Stimulated activated CD8-positive, alpha-beta memory T cell treated with anti-CD3 and anti-CD28 coated beads, Interleukin-7, amount 100 ng/mL, for 48 hours (primary cell): ENCODE data around the gene BRD3.

Experiments used
- DNase-seq, 2 donors: peaks; one replicate each; pipeline ENCODE4 v3.0.0-alpha.2; 2020; ENCODE audit warnings: low read depth in 1 of 2; ENCODE audit errors: extremely low read depth in 1 of 2

BRD3 gene

DNA sequence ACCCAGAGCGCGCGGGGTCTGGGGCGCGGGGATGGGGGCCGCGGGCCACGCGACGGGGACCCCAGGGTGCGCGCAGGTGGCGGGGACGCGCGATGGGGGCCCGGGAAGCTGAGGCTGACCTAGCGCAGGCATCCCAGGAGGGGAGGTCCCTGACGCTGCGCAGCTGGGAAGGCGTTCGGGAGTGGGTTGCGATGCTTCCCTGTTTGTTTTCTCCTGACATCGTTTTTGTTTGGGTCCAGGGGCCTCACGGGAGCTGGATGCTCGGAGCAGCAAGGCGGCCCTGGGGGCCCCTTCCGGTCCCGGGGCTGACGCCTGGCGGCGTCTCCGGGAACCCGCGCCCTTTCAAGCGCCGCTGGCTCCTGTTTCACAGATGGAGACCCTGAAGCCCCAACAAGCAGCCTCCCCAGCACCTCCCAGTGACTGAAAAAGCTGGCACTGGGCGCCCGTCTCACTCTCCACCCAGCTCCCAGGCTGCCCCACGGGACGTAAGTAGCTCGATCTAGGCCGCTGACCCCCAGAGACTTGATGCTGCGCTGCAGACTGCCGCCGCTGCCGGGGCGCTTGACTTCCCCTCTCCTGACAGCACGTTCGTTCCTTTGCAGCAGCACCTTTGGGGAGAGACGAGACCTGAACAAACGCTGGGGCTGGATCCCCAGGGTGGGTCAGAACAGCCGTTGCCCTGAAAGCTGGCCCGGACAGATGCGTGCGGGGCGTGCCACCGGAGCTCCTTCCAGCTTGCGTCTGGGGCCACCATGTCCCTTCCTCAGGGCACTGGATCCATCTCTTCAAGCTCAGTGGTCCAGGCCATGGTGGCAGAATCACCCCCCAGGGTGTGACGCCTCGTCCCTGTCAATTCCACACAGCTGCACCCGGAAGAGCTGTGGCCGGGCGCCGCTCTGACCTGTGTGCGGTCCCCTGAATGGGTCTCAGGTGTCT lies 42.0 kb downstream of the BRD3 start:
- DNase-seq: peak; percentile 15 to 29

DNA sequence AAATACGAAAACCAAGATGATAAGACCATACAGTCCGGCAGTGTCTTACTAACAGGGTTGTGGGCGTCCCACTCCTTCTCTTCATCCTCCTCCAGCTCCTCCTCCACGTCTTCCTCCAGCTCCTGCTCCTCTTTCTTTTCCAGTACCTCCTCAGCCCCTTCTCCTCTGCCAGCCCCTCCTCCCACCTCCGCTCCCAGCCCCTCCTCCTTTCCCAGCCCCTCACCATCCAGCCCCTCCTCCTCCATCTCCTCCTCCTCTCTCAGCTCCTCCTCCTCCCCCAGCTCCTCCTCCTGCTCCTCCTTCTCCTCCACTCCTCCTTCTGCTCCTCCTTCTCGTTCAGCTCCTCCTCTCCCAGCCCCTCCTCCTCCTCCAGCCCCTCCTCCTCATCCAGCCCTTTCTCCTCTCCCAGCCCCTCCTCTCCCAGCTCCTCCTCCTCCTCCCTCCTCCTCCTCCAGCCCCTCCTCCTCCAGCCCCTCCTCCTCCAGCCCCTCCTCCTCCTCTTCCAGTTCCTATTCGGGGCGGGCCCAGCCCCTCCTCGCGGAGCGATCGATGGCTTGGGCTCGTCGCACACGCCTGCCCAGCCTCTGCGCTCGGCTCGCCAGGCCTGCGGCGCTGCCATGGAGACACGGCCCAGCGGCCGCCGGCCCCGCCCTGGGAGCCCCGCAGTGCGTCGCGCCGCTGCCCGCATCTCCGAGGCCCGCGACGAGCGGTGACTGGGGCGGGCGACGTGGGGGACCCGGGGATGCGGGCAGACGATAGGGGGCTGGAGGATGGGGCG lies 42.8 kb downstream of the BRD3 start, which contains the start of gene BRD3OS:
BRD3OS (plus strand) TSS at position 654 of the 778 bp plus-strand sequence. CDS start 1,267 bp downstream, outside the sequence.
- peak; percentile 80 to 91 for DNase-seq

DNA sequence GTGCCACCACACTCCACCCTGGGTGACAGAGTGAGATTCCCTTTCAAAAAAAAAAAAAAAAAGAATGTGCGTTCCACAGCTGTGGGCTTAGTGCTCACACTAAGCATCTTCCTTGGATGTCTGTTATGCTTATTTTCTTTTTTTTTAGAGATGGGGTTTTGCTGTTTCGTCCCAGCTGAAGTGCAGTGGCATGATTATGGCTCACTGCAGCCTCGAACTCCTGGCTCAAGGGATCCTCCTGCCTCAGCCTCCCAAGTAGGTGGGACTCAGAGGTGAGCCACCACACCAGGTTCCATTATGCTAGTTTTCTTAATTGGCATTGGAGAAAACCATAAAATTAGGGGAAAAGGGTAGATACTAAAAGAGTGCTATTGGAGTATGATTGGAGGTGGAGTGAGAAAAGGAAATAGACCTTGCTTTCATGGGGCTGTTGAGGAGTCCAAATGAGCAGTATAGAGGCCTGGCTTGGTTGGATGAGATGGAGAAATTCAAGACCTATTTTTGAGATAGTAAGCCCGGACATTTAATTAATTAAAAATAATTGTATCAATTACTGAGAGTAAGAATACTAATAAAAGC lies 43.5 kb downstream of the BRD3 start:
- no peak for DNase-seq

DNA sequence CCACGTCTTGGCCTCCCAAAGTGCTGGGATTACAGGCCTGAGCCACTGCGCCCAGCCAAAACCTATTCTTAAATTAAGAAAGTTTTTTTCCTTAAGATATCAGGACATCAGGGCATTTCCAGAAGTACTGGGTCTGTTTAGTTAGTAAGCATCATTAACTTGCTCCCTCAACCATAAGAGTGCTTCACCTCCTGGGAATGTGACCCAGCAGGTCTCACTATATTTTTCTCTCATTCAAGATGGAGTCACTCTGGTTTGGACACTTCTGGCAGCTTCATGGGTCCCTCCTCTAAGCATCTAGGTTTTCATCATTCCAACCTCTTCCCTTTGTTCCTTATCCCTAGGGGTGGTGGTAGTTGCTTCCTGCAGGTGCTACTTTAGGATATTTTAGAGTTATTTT lies 52.9 kb downstream of the BRD3 start:
- DNase-seq: no peak

DNA sequence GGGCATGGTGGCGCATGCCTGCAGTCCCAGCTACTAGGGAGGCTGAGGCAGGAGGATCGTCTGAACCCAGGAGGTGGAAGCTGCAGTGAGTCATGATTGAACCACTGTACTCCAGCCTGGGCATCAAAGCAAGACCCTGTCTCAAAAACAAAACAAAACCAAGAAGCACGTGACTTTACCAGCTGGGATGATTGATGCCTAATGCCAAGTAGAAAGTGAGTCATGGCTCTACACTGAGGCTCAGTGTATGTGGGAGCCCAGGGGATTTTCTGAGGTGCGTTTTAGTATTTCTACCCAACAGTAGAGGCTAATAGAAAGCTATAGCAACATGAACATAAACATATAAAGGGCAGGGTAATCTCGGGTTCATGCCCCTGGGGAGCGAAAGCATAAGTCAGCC lies 56.4 kb downstream of the BRD3 start:
- no peak for DNase-seq

DNA sequence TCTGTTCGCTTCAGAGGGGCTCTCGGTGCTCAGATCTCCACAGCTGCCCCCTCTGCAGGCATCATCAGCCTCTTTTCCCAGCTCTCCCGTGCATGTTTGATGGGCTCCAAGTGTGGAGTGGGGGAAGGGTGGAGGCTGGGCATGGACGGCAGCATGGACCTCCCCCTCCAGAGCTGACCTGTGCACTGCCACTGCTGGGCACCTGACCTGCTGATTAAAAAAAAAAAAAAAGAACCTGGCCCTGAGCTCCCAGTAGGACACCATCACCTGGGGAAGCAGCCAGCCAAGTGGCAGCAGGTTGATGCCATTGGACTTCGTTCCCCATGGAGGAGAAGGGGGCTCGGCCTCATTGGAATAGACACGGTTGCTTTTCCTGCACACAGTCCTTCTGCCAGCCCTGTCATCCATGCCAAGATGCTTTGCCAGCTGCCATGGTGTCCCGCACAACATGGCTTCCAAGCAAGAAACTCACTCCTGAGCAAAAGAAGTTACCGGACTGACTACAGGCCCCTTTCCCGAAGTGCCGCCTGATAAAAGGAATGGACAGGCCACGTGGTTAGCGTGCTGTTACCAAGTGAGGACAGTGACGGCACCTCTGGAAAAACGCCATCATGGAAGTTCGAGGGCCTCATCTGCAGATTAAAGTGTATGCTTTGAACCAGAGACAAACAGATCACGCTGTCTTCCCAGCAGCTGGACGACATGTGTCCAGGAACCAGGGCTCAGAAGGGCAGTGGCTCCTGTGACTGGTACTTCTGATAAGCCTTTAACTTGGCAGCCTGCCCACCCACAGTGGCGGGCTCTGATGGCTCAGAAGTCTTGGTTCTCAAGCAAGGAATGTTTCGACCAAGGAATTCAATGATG lies 57.3 kb downstream of the BRD3 start:
- no peak for DNase-seq

DNA sequence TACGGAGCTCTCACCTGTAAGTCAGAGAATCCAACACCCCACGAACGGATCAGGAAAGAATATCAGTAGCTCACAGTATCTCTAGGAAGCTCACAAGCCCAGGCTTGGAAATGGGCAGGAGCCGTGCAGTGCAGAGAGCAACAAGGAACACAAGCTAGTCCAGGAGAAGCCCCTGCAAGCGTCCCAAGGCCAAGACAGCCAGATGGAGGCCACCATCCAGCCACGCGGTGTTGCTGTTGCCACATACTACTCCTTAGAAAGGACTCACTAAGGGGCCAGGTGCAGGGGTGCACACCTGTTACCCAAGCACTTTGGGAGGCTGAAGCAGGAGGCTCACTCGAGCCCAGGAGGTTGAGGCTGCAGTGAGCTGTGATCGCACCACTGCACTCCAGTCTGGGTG lies 60.3 kb downstream of the BRD3 start:
- no peak for DNase-seq

DNA sequence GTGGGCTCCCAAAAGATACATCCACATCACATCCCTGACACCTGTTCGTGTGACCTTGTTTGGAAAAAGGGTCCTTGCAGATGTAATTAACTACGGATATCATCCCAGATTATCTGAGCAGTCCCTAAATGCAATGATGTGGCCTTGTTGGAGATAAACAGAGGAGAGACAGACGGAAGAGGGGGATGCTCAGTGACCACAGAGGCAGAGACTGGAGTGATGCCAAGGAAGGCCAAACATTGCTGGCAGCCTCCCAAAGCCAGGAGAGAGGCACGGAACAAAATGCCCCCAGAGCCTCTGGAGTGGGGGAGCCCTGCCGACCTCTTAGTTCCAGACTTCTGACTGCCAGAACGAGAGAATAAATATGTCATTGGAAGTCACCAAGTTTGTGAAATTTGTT lies 60.7 kb downstream of the BRD3 start:
- DNase-seq: no peak

DNA sequence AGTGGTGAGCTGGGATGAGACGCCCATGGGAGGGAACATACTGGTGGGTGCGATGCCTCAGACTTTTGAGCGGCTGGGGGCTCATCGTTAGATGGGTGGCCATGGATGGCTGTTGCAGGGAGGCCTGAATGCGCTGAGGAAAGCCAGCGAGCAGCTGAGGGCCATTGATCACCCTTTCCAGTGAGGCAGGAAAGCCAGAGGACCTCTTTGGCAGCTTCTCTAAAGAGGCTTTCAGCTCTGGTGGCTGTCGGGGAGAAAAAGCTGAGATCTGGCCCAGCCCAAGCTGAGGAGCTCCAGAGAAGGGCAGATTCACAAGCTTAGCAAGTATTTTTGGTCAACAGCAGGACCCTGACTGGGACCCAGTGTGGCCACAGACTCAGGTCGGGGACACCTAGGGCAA lies 62.4 kb downstream of the BRD3 start:
- no peak for DNase-seq

DNA sequence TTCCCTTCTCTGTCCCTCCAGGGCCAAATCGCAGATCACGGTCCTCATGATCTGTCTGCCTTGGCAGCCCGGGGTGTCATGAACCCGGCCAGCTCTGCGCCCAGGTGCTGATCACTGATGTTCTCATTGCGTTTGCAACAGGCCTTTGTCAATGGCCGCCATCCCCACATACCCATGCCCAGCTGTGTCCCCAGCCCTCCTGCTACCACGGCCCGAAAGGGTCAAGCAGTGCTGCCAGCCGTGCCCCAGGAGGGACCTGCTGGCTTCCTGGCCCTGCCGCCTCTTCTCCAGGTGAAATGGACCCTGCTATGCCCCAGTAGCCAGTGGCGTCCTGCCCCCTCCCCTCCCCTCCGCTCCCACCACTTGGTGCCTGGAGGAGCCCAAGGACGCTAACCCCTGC lies 62.9 kb downstream of the BRD3 start:
- no peak for DNase-seq

DNA sequence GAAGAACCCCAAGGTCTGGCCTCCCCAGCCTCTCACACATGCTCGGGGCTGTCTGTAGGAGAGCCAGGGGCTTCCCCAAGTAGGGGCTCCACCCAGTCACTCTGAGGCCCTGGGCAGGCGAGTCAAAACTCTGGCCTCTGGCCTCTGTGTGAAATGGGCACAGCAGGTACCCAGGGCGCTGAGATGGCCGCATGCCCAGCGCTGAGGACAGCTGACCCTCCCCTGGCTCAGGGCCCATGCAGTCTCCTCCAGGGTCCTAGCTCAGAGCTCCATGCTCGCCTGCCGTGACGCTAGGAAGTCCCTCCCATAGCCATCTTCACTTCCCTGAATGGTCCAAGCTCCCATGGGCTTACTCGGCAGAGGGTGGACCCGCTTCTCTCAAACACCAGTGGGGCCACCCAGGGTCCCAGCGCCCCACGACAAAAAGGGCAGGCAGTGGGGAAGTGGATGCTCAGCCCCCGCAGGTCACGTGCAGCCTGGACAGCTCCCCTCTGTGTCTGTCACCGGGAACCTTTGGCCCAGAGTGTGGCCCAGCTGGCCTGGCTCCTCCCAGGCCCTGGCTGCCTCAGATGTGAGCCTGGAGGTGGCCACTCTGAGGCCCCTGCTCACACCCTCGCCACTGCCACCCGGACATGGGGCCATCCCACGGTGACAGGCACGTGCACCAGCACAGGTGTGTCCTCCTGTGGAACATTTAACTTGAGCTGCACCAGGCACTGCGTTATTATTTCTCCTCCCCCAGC lies 63.5 kb downstream of the BRD3 start:
- DNase-seq: no peak

DNA sequence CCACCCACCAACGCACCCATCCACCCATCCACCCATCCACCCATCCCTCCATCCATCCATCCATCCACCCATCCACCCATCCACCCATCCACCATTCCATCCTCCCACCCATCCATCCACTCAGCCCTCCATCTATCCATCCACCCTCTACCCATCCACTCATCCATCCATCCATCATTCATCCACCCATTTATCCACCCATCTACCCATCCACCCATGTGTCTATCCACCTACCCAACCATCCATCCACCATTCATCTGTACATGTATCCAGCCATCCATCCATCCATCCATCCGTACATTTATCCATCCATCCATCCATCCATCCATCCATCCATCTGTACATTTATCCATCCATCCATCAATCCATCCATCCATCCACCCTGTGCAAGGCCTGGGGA lies 64.6 kb downstream of the BRD3 start:
- no peak for DNase-seq

DNA sequence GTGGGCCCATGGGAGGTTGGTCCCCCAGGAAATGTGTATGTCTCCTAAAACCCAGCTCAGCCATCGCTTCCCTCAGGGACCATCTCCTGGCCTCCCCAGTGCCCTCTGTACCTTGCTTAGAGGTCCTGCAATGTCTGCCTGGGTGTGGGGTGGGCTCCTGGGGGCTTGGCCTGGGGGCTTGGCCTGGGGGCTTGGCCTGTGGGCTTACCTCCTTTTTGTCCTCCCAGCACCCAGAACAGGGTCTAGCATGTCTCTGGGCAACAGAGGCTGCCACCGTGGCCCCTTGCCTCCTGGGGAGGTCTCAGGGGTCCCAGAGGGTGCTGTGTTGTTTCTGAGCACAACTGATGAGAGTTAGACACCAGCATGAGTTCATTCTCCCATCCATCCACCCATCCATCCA lies 65.0 kb downstream of the BRD3 start:
- DNase-seq: no peak

DNA sequence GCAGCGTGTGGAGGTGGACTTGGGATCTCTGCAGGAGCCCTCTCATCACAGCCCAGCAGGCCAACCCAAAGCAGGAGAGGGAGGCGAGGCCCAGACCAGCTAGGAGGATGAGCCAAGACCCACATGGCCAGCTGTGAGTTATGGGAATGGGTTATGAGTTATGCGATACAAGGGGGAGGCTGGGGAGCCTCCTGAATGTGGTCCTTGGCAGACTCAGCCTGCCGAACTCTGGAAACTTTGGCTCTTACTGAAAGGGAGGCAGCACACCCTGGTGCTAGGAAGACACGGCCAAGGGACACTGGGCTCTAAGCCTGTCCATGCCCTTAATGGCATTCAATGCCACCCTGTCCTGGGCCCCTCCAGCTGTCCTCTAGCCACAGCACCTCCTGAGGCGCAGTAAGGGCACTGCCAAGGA lies 68.0 kb downstream of the BRD3 start:
- no peak for DNase-seq

DNA sequence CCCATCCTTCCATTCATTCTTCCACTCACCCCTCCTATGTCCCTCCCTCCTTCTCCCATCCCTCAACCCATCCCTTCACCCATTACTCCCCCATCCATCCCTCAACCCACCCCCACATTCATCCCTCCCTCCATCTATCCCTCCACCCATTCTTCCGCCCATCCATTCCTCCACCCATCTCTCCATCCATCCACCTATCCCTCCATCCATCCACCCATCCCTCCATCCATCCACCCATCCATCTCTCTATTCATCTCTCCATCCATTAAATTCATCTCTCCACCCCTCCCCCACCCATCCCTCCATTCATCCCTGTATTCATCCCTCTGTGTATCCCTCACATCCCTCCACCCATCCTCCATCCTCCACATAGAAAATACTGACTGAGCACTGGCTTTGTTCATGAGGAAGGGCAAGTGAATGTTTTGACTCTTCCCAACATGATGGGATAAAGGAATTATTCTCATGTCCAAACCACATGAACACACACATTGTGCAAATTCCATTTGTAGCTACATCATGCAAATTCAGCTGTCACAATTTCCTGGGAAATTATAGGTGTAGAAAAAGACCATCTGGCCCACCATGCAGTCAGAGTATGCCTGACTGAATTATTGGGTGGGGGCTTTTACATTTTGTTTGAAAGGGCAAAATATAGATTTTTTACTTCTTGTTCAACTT lies 68.8 kb downstream of the BRD3 start:
- DNase-seq: no peak

DNA sequence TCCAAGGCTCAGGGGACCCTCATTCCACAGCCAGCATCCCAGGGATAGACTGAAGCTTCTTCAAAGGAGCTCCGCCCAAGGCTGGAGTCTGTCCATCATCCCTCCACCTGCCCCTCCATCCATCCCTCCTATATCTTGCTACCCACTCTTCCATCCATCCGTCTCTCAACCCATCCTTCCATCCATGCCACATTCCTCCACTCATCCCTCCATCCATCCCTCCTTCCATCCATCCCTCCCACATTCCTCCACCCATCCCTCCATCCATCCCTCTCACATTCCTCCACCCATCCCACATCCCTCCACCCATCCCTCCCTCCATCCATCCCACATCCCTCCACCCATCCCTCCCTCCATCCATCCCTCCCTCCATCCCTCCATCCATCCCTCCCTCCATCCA lies 70.2 kb downstream of the BRD3 start:
- DNase-seq: no peak

DNA sequence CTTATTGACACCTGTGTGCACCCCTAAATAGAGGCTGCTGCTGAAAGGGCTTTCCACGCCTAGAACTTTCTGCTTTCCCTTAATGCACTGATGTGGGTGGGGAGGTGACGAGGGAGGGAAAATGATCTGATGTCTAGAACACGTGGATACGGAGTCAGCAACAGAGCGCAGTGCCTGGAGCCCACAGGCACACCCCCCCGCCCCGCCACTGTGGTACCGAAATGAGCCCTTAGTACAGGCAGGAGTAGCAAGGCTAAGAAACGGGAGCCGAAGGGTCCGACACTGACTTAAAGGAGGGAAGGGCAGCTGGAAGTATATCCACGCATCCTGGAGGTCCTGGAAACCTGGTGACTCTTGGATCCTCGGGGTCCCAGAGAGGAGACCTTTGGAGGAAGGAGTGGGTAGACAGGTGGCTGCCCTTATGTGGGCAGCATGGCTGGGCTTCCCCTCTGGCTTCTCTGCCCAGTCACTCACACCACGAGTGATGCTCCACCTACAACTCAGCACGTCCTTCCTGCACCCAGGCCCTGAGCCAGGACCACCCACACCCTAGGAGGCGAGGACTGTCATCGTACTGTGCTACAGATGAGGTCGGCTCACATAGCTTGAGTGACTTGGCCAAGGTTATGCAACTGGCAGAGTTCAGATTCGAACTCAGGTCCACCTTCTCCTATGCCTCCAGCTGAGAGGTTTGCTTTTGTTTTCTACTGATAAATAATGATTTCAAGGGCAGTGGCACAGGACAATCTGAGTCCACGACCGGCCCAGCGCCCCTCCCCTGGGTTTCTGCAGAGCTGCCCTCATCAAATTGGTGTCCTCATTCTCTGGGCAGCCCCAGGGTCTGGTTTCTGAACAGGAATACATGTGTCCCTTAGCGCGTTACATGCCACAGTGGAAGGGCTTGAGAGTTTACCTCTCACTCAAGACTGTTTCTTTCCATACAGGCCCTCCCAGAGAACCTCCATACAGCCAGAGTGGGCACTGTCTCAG lies 71.0 kb downstream of the BRD3 start:
- no peak for DNase-seq
